GM23248 (cell line): ENCODE results near the gene TSPAN17. TPM values are rescaled to one million over a fixed set of nuclear protein-coding genes. Genes with fewer than 3 reads are reported as not detected.

Experiments used
- DNase-seq: peaks from one replicate; pipeline ENCODE4 v3.0.0-alpha.2; 2015
- H2AFZ ChIP-seq: fragments of 200-600 bp; sonication (generic); 2 replicates; pipeline ENCODE4 v1.6.1; 2016; ENCODE audit warnings: antibody characterized with exemption
- H3F3A ChIP-seq: fragments of 200-600 bp; sonication (generic); 2 replicates; pipeline ENCODE4 v1.6.1; 2016; ENCODE audit warnings: mild to moderate bottlenecking, antibody characterized with exemption, mixed run types; ENCODE audit not compliant: insufficient read depth
- H3K27ac ChIP-seq: fragments of 200-600 bp; sonication (generic); 2 replicates; pipeline ENCODE4 v1.5.1; 2016; ENCODE audit warnings: mild to moderate bottlenecking
- H3K27me3 ChIP-seq: fragments of 200-600 bp; sonication (generic); replicated peaks from 2 replicates; pipeline ENCODE4 v1.6.1; 2016; ENCODE audit warnings: mild to moderate bottlenecking; ENCODE audit not compliant: insufficient read depth
- H3K36me3 ChIP-seq: fragments of 200-600 bp; sonication (generic); 2 replicates; pipeline ENCODE4 v1.6.1; 2016; ENCODE audit warnings: low read depth, mild to moderate bottlenecking
- H3K4me1 ChIP-seq: fragments of 200-600 bp; sonication (generic); 2 replicates; pipeline ENCODE4 v1.6.1; 2016; ENCODE audit warnings: mild to moderate bottlenecking; ENCODE audit not compliant: insufficient read depth
- H3K4me2 ChIP-seq: fragments of 200-600 bp; sonication (generic); one replicate; pipeline ENCODE4 v1.6.1; 2016; ENCODE audit warnings: mild to moderate bottlenecking; ENCODE audit not compliant: unreplicated experiment
- H3K4me3 ChIP-seq: fragments of 200-600 bp; sonication (generic); 2 replicates; pipeline ENCODE4 v1.5.1; 2016; ENCODE audit warnings: mild to moderate bottlenecking
- H3K79me2 ChIP-seq: fragments of 200-600 bp; sonication (generic); 2 replicates; pipeline ENCODE4 v1.6.1; 2016; ENCODE audit warnings: mild to moderate bottlenecking; ENCODE audit not compliant: insufficient read depth
- H3K9ac ChIP-seq: fragments of 200-600 bp; sonication (generic); 2 replicates; pipeline ENCODE4 v1.6.1; 2016; ENCODE audit warnings: mild to moderate bottlenecking
- H3K9me2 ChIP-seq: fragments of 200-600 bp; sonication (generic); 2 replicates; pipeline ENCODE4 v1.6.1; 2016; ENCODE audit warnings: mixed run types, mild to moderate bottlenecking, moderate library complexity; ENCODE audit not compliant: insufficient read depth
- H3K9me3 ChIP-seq: fragments of 200-600 bp; sonication (generic); one replicate; pipeline ENCODE4 v1.6.1; 2017; ENCODE audit warnings: low read depth
- H4K20me1 ChIP-seq: fragments of 200-600 bp; sonication (generic); 2 replicates; pipeline ENCODE4 v1.6.0; 2016; ENCODE audit not compliant: insufficient read depth
- EZH2 ChIP-seq: fragments of 200-600 bp; sonication (generic); IDR thresholded peaks from 2 replicates; pipeline ENCODE4 v1.6.1; 2018; ENCODE audit warnings: antibody characterized with exemption, mild to moderate bottlenecking; ENCODE audit not compliant: insufficient read depth, poor library complexity, severe bottlenecking
- EZH2phosphoT487 ChIP-seq: fragments of 200-600 bp; sonication (generic); IDR thresholded peaks from 2 replicates; pipeline ENCODE4 v1.6.1; 2018; ENCODE audit warnings: antibody characterized with exemption, moderate library complexity, mild to moderate bottlenecking, low read depth; ENCODE audit not compliant: insufficient read depth
- WGBS, 2 experiments: methylation state at CpG; one replicate each; pipeline ENCODE4 v1.1.6; 2015 to 2017; ENCODE audit warnings: low lambda C conversion rate in 2 of 2, low coverage in 1 of 2; ENCODE audit errors: missing lambda C conversion rate in 2 of 2; 5-methylcytosine and 5-hydroxymethylcytosine counted together
- in situ Hi-C: fragments of 300-500 bp; cut with MboI; formaldehyde crosslinking; loops from 2 replicates; pipeline ENCODE4 v1.15.0; 2020
- microRNA-seq: library from miRNA; unstranded; fragments of <30 nt; microRNA quantifications from one replicate; pipeline ENCODE4, GENCODE V29; 2016; ENCODE audit warnings: borderline number of aligned reads
- polyA plus RNA-seq: library from polyadenylated mRNA; unstranded; fragments of >200 nt; fragmentation: Nextera tagmentation; extraction: Ambion mirVana; gene quantifications from 2 replicates; pipeline ENCODE4 v1.2.1, GENCODE V29; 2016
- small RNA-seq: library from RNA; depleted of rRNA; stranded (forward); fragments of <200 nt; gene quantifications from one replicate; pipeline ENCODE3, GENCODE V24; 2014; ENCODE audit warnings: low read depth, low replicate concordance
- total RNA-seq: library from RNA; depleted of rRNA; stranded (reverse); fragments of >200 nt; shearing (Covaris generic); gene quantifications from 2 replicates; pipeline ENCODE4 v1.2.3, GENCODE V29; 2014; rRNA removed

Gene TSPAN17
- total and polyA plus RNA-seq, 2 experiments from 2014 or later = 29.9 to 41.2 TPM

GRCh38 chr5:176702671-176703641, 55.7 kb downstream of the TSPAN17 start:
- DNase-seq = no peak
- Histone ChIP-seq H3K9ac (no peak overlapping the region), H3K79me2 (no peaks in the 10 kb centered on the region), H4K20me1 (no peaks in the 10 kb centered on the region), H3K27me3 (peaks cover 30% of the 10 kb centered on the region), H3K36me3 (no peaks in the 10 kb centered on the region), H3K27ac (no peak overlapping the region), H3K9me3 (no peaks in the 10 kb centered on the region), H3K9me2 (no peaks in the 10 kb centered on the region), H2AFZ (no peak overlapping the region), H3K4me1 (no peaks in the 10 kb centered on the region), H3K4me2 (no peak overlapping the region), H3K4me3 (no peak overlapping the region), H3F3A (no peaks in the 10 kb centered on the region)
- WGBS, 2 experiments = 69 to 70% methylated on average over 27 of the region's 27 CpGs
- TF ChIP-seq EZH2 (no peak), EZH2phosphoT487 (no peak)
- in situ Hi-C loops = no loop called here

DNA sequence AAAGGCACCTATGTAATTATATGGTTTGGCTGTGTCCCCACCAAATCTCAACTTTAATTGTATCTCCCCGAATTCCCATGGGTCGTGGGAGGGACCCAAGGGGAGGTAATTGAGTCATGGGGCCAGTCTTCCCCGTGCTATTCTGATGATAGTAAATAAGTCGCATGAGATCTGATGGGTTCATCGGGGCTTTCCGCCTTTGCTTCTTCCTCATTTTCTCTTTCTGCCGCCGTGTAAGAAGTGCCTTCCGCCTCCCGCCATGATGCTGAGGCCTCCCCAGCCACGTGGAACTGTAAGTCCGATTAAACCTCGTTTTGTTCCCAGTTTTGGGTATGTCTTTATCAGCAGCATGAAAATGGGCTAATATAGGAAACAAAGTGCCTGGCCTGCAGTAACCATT, 56.6 kb downstream of the TSPAN17 start:
- H3K27me3 ChIP-seq = peaks cover 30% of the 10 kb centered on the region
- in situ Hi-C loops = no loop called here
- 69 to 76% methylated on average over 13 of the region's 13 CpGs for WGBS, 2 experiments

DNA sequence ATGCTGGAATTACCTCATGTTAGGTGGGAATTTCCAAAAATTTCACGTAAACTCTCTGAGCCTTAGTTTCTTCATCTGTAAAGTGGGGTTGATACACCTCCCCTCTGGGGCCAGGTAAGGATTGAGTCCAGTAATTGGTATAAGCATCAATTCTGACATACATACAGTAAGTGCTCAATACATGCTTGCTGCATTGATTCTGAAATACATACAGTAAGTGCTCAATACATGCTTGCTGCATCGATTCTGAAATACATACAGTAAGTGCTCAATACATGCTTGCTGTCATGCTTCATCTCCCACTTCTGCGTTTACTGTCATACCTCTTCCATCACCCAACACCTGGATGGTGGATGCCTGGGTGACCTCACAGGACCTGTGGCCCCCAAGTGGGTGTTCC, 57.1 kb downstream of the TSPAN17 start:
- H3K79me2 ChIP-seq = no peaks in the 10 kb centered on the region
- 81 to 82% methylated on average over 3 of the region's 3 CpGs for WGBS, 2 experiments
- no peaks in the 10 kb centered on the region for H3F3A ChIP-seq
- no peaks in the 10 kb centered on the region for H3K36me3 ChIP-seq
- H3K9ac ChIP-seq = no peak overlapping the region
- H3K27me3 ChIP-seq = peaks cover 30% of the 10 kb centered on the region
- no peaks in the 10 kb centered on the region for H4K20me1 ChIP-seq
- in situ Hi-C loops = no loop called here
- no peaks in the 10 kb centered on the region for H3K9me2 ChIP-seq
- H3K27ac ChIP-seq = no peak overlapping the region
- no peak overlapping the region for H3K4me2 ChIP-seq
- no peak for TF ChIP-seq EZH2
- no peaks in the 10 kb centered on the region for H3K4me1 ChIP-seq
- DNase-seq = no peak
- H3K9me3 ChIP-seq = no peaks in the 10 kb centered on the region
- no peak overlapping the region for H2AFZ ChIP-seq
- H3K4me3 ChIP-seq = no peak overlapping the region

More for the DNA sequence above, 56.6 kb downstream of the TSPAN17 start:
- Histone ChIP-seq H3K9me3 (no peaks in the 10 kb centered on the region), H3K9ac (no peak overlapping the region), H4K20me1 (no peaks in the 10 kb centered on the region), H3K36me3 (no peaks in the 10 kb centered on the region), H3K9me2 (no peaks in the 10 kb centered on the region), H3K79me2 (no peaks in the 10 kb centered on the region), H3K27ac (no peak overlapping the region), H3K4me1 (no peaks in the 10 kb centered on the region), H3K4me3 (no peak overlapping the region), H2AFZ (no peak overlapping the region), H3F3A (no peaks in the 10 kb centered on the region), H3K4me2 (no peak overlapping the region)
- TF ChIP-seq EZH2phosphoT487 (no peak), EZH2 (no peak)
- DNase-seq = no peak

- H2AFZ ChIP-seq = no peak overlapping the region
- no peaks in the 10 kb centered on the region for H3K9me2 ChIP-seq
Measured at GRCh38 chr5:176704817-176705216, 57.5 kb downstream of the TSPAN17 start.

More at GRCh38 chr5:176704817-176705216, 57.5 kb downstream of the TSPAN17 start:
- Histone ChIP-seq H3K9me3 (no peaks in the 10 kb centered on the region), H3K27ac (no peak overlapping the region), H3F3A (no peaks in the 10 kb centered on the region), H3K4me3 (no peak overlapping the region), H3K4me2 (no peak overlapping the region), H4K20me1 (no peaks in the 10 kb centered on the region), H3K79me2 (no peaks in the 10 kb centered on the region), H3K36me3 (no peaks in the 10 kb centered on the region), H3K9ac (no peak overlapping the region), H3K4me1 (no peaks in the 10 kb centered on the region), H3K27me3 (peaks cover 30% of the 10 kb centered on the region)
- TF ChIP-seq EZH2phosphoT487 = no peak
- no peak for TF ChIP-seq EZH2
- no peak for DNase-seq
- WGBS, 2 experiments = 31% methylated on average over 12 of the region's 12 CpGs
- in situ Hi-C loops = no loop called here

Small RNA genes lying within 50 kb of the gene (microRNA-seq; reads per million reads assigned to microRNA genes)
- gene MIR4281 = not detected

Small RNA genes lying within 50 kb of the gene (small RNA-seq; reads per million reads assigned to genes)
- not detected for gene MIR4281

Other genes with a start within 250 kb of the TSPAN17 start
- 121 and 130 TPM in 2 replicates for gene CLTB, start 230.9 kb upstream of the TSPAN17 start, total RNA-seq
- 128 and 132 TPM in 2 replicates for gene CLTB, start 230.9 kb upstream of the TSPAN17 start, polyA plus RNA-seq
- 41.0 and 45.0 TPM in 2 replicates for gene FAF2, start 199.1 kb upstream of the TSPAN17 start, total RNA-seq
- 45.4 and 45.7 TPM in 2 replicates for gene FAF2, start 199.1 kb upstream of the TSPAN17 start, polyA plus RNA-seq
- gene RNF44, start 110.1 kb upstream of the TSPAN17 start, total RNA-seq = 2.9 and 3.9 TPM in 2 replicates
- 2.0 and 2.1 TPM in 2 replicates for gene RNF44, start 110.1 kb upstream of the TSPAN17 start, polyA plus RNA-seq
- gene CDHR2, start 98.1 kb upstream of the TSPAN17 start, total RNA-seq = not detected in 2 replicates
- gene CDHR2, start 98.1 kb upstream of the TSPAN17 start, polyA plus RNA-seq = not detected in 2 replicates
- gene GPRIN1, start 37.3 kb upstream of the TSPAN17 start, total RNA-seq = 4.3 and 4.8 TPM in 2 replicates
- gene GPRIN1, start 37.3 kb upstream of the TSPAN17 start, polyA plus RNA-seq = 1.2 and 1.3 TPM in 2 replicates
- not detected in 2 replicates for gene SNCB, start 16.9 kb upstream of the TSPAN17 start, total RNA-seq
- gene SNCB, start 16.9 kb upstream of the TSPAN17 start, polyA plus RNA-seq = not detected in 2 replicates
- not detected in 2 replicates for gene EIF4E1B, start 16.8 kb upstream of the TSPAN17 start, total RNA-seq
- not detected in 2 replicates for gene EIF4E1B, start 16.8 kb upstream of the TSPAN17 start, polyA plus RNA-seq
- not detected in 2 replicates for gene UNC5A, start 163.1 kb downstream of the TSPAN17 start, total RNA-seq
- gene UNC5A, start 163.1 kb downstream of the TSPAN17 start, polyA plus RNA-seq = not detected in 2 replicates